GM08714 (cell line): ENCODE data around the gene DNLZ.

Source experiments
- H3K4me3 ChIP-seq: fragments of 200-500 bp; sonication (Bioruptor generic); 2 replicates; pipeline ENCODE4 v1.5.1; 2014; ENCODE audit warnings: mild to moderate bottlenecking, low read length, inconsistent platforms
- ZNF274 ChIP-seq: IDR thresholded peaks from 2 replicates; pipeline ENCODE4 v1.6.1; 2012; ENCODE audit warnings: mild to moderate bottlenecking, low read depth, low read length

The DNLZ gene

GRCh38 chr9:136389396-136389795, 25.9 kb upstream of the DNLZ start:
- H3K4me3 ChIP-seq: no peak overlapping the region

DNA sequence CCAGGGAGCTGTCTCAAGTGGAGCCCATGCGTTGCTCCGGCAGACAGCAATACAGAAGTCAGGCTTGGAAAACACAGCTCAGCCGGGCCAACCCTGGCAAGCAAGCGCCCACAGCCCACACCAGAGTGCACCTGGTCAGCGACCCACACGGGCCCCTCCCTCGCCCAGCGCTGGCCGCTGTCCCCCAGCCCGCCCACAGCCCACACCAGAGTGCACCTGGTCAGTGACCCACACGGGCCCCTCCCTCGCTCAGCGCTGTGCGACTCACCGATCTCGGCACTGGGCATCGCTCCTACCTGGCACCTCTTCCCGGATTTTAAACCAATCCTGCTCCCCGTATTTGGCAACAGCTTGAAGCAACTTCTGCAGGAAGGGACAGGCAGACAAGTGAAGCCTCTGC, 23.7 kb upstream of the DNLZ start:
- H3K4me3 ChIP-seq: no peak overlapping the region
- no peak for TF ChIP-seq ZNF274

More at GRCh38 chr9:136389396-136389795, 25.9 kb upstream of the DNLZ start:
- no peak for TF ChIP-seq ZNF274

- no peak for TF ChIP-seq ZNF274
- no peak overlapping the region for H3K4me3 ChIP-seq
Observed at GRCh38 chr9:136386018-136386417, 22.5 kb upstream of the DNLZ start.

DNA sequence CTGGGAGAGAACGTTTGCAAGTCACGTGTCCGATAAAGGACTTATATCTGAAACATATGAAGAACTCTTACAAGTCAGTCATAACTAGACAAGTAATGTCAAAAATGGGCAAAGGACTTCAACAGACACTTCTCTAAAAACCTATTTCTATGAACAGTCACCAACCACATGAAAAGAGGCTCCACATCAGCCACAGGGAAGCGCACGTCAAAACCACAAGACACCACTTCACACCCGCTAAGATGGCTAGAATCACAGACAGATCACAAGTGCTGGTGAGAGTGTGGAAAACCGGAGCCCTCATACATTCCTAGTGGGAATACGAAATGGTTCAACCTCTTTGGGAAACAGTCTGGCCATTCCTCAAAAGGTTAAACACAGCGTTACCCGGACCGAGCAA, 21.5 kb upstream of the DNLZ start:
- no peak for TF ChIP-seq ZNF274
- no peak overlapping the region for H3K4me3 ChIP-seq

GRCh38 chr9:136383436-136383835, 19.9 kb upstream of the DNLZ start:
- no peak for TF ChIP-seq ZNF274
- no peak overlapping the region for H3K4me3 ChIP-seq

- no peak for TF ChIP-seq ZNF274
- no peak overlapping the region for H3K4me3 ChIP-seq
Observed at GRCh38 chr9:136381966-136382513, 18.5 kb upstream of the DNLZ start.

- no peak overlapping the region for H3K4me3 ChIP-seq
- TF ChIP-seq ZNF274: no peak
Observed at GRCh38 chr9:136381311-136381710, 17.8 kb upstream of the DNLZ start.

- no peak overlapping the region for H3K4me3 ChIP-seq
- no peak for TF ChIP-seq ZNF274
Observed at GRCh38 chr9:136380381-136380780, 16.8 kb upstream of the DNLZ start.

GRCh38 chr9:136379891-136380290, 16.3 kb upstream of the DNLZ start:
- no peak overlapping the region for H3K4me3 ChIP-seq
- TF ChIP-seq ZNF274: no peak

DNA sequence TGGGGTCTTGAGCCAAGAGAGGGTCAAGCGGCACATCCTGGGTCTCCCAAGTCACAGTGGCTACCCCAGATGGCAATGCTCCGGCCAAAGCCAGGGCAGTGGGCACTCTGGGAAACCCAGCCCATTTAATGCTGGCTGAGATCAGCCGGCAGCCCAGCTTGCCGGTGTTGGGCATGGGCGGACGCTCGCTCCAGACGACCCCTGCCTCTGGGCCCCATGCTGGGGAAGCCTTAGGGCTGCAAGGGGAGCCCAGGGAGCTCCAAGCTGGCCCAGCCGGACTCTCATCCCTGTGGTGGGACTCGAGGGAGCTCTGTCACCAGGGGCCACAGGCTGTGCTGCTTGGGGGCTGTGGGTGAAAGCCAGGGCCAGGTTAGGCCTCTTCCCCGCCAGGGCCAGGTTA, 15.9 kb upstream of the DNLZ start:
- TF ChIP-seq ZNF274: no peak
- H3K4me3 ChIP-seq: no peak overlapping the region

DNA sequence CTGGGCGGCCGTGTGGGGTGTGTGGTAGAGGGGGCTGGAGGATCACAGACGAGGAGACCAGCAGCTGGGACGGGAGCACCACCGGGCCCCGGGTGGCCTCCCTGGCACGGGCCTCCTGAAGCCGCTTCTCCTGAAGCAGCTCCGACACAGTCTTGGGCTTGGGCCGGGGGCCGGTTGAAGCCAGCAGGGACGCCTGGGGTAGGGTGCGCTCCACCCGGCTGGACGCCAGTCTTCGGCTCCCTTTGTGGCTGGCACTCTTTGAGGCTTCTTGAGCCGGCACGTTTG, 15.4 kb upstream of the DNLZ start:
- no peak for TF ChIP-seq ZNF274

DNA sequence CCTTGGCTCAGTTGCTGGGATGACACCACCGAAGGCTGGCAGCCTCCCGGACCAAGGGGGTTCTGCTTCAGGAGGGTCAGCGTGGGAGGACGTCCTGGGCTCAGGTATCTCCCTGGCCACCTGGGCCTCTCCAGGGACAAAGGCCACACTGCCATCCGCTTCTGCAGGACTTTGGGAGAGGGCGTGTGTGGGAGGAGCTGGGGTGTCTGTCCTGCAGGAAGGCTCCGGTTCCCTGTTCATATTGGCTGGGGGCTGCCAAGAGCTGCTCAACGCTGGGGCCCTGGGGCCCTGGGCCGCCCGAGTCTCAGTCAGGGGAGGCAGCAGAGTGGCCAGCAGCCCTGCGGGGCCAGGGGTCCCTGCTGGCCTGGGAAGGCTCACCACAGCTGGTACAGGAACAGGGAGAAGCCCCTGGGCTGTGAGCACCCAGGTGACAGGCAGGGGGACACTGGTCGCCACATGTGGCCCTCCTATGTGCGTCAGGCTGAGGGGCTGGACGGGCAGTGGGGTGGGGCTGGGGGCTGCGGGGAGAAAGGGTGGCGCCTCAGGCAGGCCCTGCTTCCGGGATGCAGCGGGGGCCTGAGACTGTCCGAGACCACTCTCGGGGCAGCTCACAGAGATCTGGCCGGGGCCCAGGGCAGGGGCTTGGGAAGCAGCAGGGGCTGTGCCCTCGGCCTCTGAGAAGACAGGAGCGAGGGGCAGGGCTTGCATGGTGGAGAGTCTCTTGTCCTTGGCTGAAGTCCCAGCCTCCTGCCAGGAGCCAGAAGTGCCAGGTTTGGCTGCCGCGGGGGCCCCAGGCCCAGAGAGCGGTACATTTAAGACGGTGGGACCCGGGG, 14.8 kb upstream of the DNLZ start:
- no peak for TF ChIP-seq ZNF274
- H3K4me3 ChIP-seq: no peak overlapping the region

More for the DNA sequence above, 15.4 kb upstream of the DNLZ start:
- no peak overlapping the region for H3K4me3 ChIP-seq

GRCh38 chr9:136377341-136378169, 14.0 kb upstream of the DNLZ start:
- no peak overlapping the region for H3K4me3 ChIP-seq

GRCh38 chr9:136376457-136376856, 12.9 kb upstream of the DNLZ start:
- no peak overlapping the region for H3K4me3 ChIP-seq
- no peak for TF ChIP-seq ZNF274

More at GRCh38 chr9:136377341-136378169, 14.0 kb upstream of the DNLZ start:
- TF ChIP-seq ZNF274: no peak

- no peak overlapping the region for H3K4me3 ChIP-seq
- TF ChIP-seq ZNF274: no peak
Observed at GRCh38 chr9:136375096-136375495, 11.6 kb upstream of the DNLZ start.
